Measurements from ENCODE around the gene TSR2. TPM values are rescaled to one million over a fixed set of nuclear protein-coding genes. Genes with fewer than 3 reads are reported as not detected.

Gene TSR2
- 10 to 100 TPM; 52.8 to 57.1 (median 54.5) TPM for polyA plus RNA-seq (ENCODE audit: insufficient read length in 3 of 3)
- long read RNA-seq, donor 1, transcript TSR2-201 (5 exons, 1,534 nt) = major isoform, 23 of 23 reads
- long read RNA-seq, donor 1, partial matches to known transcripts = 0 of 23 reads
- long read RNA-seq, donor 1, other reads (novel, unspliced or antisense) = 0 of 23 reads
- long read RNA-seq, donor 2, transcript TSR2-201 (5 exons, 1,534 nt) = major isoform, 20 of 27 reads
- long read RNA-seq, donor 2, partial matches to known transcripts = 7 of 27 reads
- long read RNA-seq, donor 2, other reads (novel, unspliced or antisense) = 0 of 27 reads
- long read RNA-seq, donor 3, transcript TSR2-201 (5 exons, 1,534 nt) = major isoform, 15 of 15 reads
- long read RNA-seq, donor 3, partial matches to known transcripts = 0 of 15 reads
- long read RNA-seq, donor 3, other reads (novel, unspliced or antisense) = 0 of 15 reads
- long read RNA-seq, donor 4, transcript TSR2-201 (5 exons, 1,534 nt) = major isoform, 35 of 35 reads
- long read RNA-seq, donor 4, partial matches to known transcripts = 0 of 35 reads
- long read RNA-seq, donor 4, other reads (novel, unspliced or antisense) = 0 of 35 reads
- long read RNA-seq, donor 5, transcript TSR2-201 (5 exons, 1,534 nt) = major isoform, 10 of 10 reads
- long read RNA-seq, donor 5, partial matches to known transcripts = 0 of 10 reads
- long read RNA-seq, donor 5, other reads (novel, unspliced or antisense) = 0 of 10 reads
- long read RNA-seq, donor 6, transcript TSR2-201 (5 exons, 1,534 nt) = major isoform, 26 of 40 reads
- long read RNA-seq, donor 6, partial matches to known transcripts = 14 of 40 reads
- long read RNA-seq, donor 6, other reads (novel, unspliced or antisense) = 0 of 40 reads
- long read RNA-seq, donor 7, transcript TSR2-201 (5 exons, 1,534 nt) = major isoform, 26 of 42 reads
- long read RNA-seq, donor 7, partial matches to known transcripts = 16 of 42 reads
- long read RNA-seq, donor 7, other reads (novel, unspliced or antisense) = 0 of 42 reads
- long read RNA-seq, donor 8, transcript TSR2-201 (5 exons, 1,534 nt) = major isoform, 11 of 11 reads
- long read RNA-seq, donor 8, partial matches to known transcripts = 0 of 11 reads
- long read RNA-seq, donor 8, other reads (novel, unspliced or antisense) = 0 of 11 reads
- long read RNA-seq, donor 9, transcript TSR2-201 (5 exons, 1,534 nt) = major isoform, 25 of 33 reads
- long read RNA-seq, donor 9, partial matches to known transcripts = 8 of 33 reads
- long read RNA-seq, donor 9, other reads (novel, unspliced or antisense) = 0 of 33 reads
- long read RNA-seq, donor 10, transcript TSR2-201 (5 exons, 1,534 nt) = major isoform, 18 of 23 reads
- long read RNA-seq, donor 10, partial matches to known transcripts = 5 of 23 reads
- long read RNA-seq, donor 10, other reads (novel, unspliced or antisense) = 0 of 23 reads
- long read RNA-seq, donor 11, transcript TSR2-201 (5 exons, 1,534 nt) = major isoform, 9 of 9 reads
- long read RNA-seq, donor 11, partial matches to known transcripts = 0 of 9 reads
- long read RNA-seq, donor 11, other reads (novel, unspliced or antisense) = 0 of 9 reads
- long read RNA-seq, donor 12, transcript TSR2-201 (5 exons, 1,534 nt) = major isoform, 39 of 62 reads
- long read RNA-seq, donor 12, partial matches to known transcripts = 23 of 62 reads
- long read RNA-seq, donor 12, other reads (novel, unspliced or antisense) = 0 of 62 reads
- long read RNA-seq, donor 13, transcript TSR2-201 (5 exons, 1,534 nt) = major isoform, 12 of 12 reads
- long read RNA-seq, donor 13, partial matches to known transcripts = 0 of 12 reads
- long read RNA-seq, donor 13, other reads (novel, unspliced or antisense) = 0 of 12 reads
- long read RNA-seq, donor 14, transcript TSR2-201 (5 exons, 1,534 nt) = major isoform, 28 of 49 reads
- long read RNA-seq, donor 14, partial matches to known transcripts = 21 of 49 reads
- long read RNA-seq, donor 14, other reads (novel, unspliced or antisense) = 0 of 49 reads
- long read RNA-seq, donor 15, transcript TSR2-201 (5 exons, 1,534 nt) = major isoform, 38 of 62 reads
- long read RNA-seq, donor 15, partial matches to known transcripts = 17 of 62 reads
- long read RNA-seq, donor 15, other reads (novel, unspliced or antisense) = 7 of 62 reads
- long read RNA-seq, donor 16, transcript TSR2-201 (5 exons, 1,534 nt) = major isoform, 24 of 24 reads
- long read RNA-seq, donor 16, partial matches to known transcripts = 0 of 24 reads
- long read RNA-seq, donor 16, other reads (novel, unspliced or antisense) = 0 of 24 reads

GRCh38 chrX:54439960-54440871 is at the start of gene TSR2:
Gene TSR2 (plus strand): TSS chrX:54440404. CDS start chrX:54440422, 18 bp downstream.
- DNase-seq = peak; percentile 82

- no peak for DNase-seq
Observed at GRCh38 chrX:54397113-54397512, 43.1 kb upstream of the TSR2 start.

GRCh38 chrX:54407266-54407665 is 32.9 kb upstream of the TSR2 start:
- DNase-seq = no peak

GRCh38 chrX:54411732-54412131 is 28.5 kb upstream of the TSR2 start:
- DNase-seq = no peak

- no peak for DNase-seq
Observed at GRCh38 chrX:54413753-54414152, 26.5 kb upstream of the TSR2 start.

GRCh38 chrX:54415534-54416350 is 24.5 kb upstream of the TSR2 start:
- peak; percentile 30 for DNase-seq

- DNase-seq = no peak
Observed at GRCh38 chrX:54416965-54417364, 23.2 kb upstream of the TSR2 start.

GRCh38 chrX:54419559-54420302 is 20.5 kb upstream of the TSR2 start:
- DNase-seq = no peak

GRCh38 chrX:54422168-54422567 is 18.0 kb upstream of the TSR2 start:
- DNase-seq = no peak

GRCh38 chrX:54423161-54423888 is 16.9 kb upstream of the TSR2 start:
- no peak for DNase-seq

GRCh38 chrX:54427837-54428424 is 12.3 kb upstream of the TSR2 start:
- DNase-seq = no peak

- no peak for DNase-seq
Observed at GRCh38 chrX:54430519-54430918, 9.7 kb upstream of the TSR2 start.

- no peak for DNase-seq
Observed at GRCh38 chrX:54435121-54435520, 5.1 kb upstream of the TSR2 start.

GRCh38 chrX:54442790-54443189 is 2.6 kb downstream of the TSR2 start:
- no peak for DNase-seq

GRCh38 chrX:54444752-54445151 is 4.5 kb downstream of the TSR2 start:
- DNase-seq = no peak

GRCh38 chrX:54446084-54446483 is 5.9 kb downstream of the TSR2 start:
- no peak for DNase-seq
